Brain microvascular endothelial cell (primary cell): ENCODE measurements around the gene NDC1.

Source experiments
- DNase-seq: peaks from one replicate; pipeline ENCODE4 v3.0.0-alpha.2; 2020
- H3K27ac ChIP-seq: fragments of 250-450 bp; sonication (Bioruptor Pico); 2 replicates; pipeline ENCODE4 v1.5.1; 2020; ENCODE audit warnings: mild to moderate bottlenecking, moderate library complexity
- H3K27me3 ChIP-seq: fragments of 250-450 bp; sonication (Bioruptor Pico); replicated peaks from 2 replicates; pipeline ENCODE4 v1.5.1; 2020; ENCODE audit warnings: mild to moderate bottlenecking
- H3K36me3 ChIP-seq: fragments of 250-450 bp; sonication (Bioruptor Pico); replicated peaks from 2 replicates; pipeline ENCODE4 v1.5.1; 2020; ENCODE audit warnings: mild to moderate bottlenecking
- H3K4me3 ChIP-seq: 2 replicates; pipeline ENCODE4 v1.5.1; 2011; ENCODE audit warnings: low read depth, mild to moderate bottlenecking, control low read depth, low read length, moderate library complexity
- CTCF ChIP-seq: IDR thresholded peaks from 2 replicates; pipeline ENCODE4 v1.5.1; 2011; ENCODE audit warnings: low read depth, mild to moderate bottlenecking, moderate library complexity, low read length, control low read depth, inconsistent platforms; ENCODE audit errors: missing control alignments
- in situ Hi-C: cut with HindIII; loops from 2 replicates; pipeline ENCODE4 v1.10.0; 2017; ENCODE audit warnings: low sequenced_read_pairs, low pct_ligation_motif_present

Gene NDC1

GRCh38 chr1:53755874-53756273, 82.2 kb downstream of the NDC1 start:
- H3K27ac ChIP-seq, result no peak overlapping the region
- no peak for DNase-seq
- no peak overlapping the region for H3K4me3 ChIP-seq
- H3K27me3 ChIP-seq, result no peaks in the 10 kb centered on the region
- in situ Hi-C loops, result no loop called here
- no peak for TF ChIP-seq CTCF
- no peaks in the 10 kb centered on the region for H3K36me3 ChIP-seq

GRCh38 chr1:53754484-53755312, 83.4 kb downstream of the NDC1 start:
- Histone ChIP-seq H3K27me3 (no peaks in the 10 kb centered on the region), H3K27ac (no peak overlapping the region), H3K36me3 (no peaks in the 10 kb centered on the region), H3K4me3 (no peak overlapping the region)
- peak; percentile 85 for TF ChIP-seq CTCF
- DNase-seq, result peak; percentile 57
- in situ Hi-C loops, result no loop called here

- H3K27ac ChIP-seq, result no peak overlapping the region
- in situ Hi-C loops, result no loop called here
- no peak for DNase-seq
- H3K27me3 ChIP-seq, result no peaks in the 10 kb centered on the region
- no peak for TF ChIP-seq CTCF
- no peak overlapping the region for H3K4me3 ChIP-seq
- no peaks in the 10 kb centered on the region for H3K36me3 ChIP-seq
These were observed 85.8 kb downstream of the NDC1 start for GRCh38 chr1:53752281-53752680.

- in situ Hi-C loops, result no loop called here
These were observed 90.3 kb downstream of the NDC1 start for GRCh38 chr1:53747841-53748240.

DNA sequence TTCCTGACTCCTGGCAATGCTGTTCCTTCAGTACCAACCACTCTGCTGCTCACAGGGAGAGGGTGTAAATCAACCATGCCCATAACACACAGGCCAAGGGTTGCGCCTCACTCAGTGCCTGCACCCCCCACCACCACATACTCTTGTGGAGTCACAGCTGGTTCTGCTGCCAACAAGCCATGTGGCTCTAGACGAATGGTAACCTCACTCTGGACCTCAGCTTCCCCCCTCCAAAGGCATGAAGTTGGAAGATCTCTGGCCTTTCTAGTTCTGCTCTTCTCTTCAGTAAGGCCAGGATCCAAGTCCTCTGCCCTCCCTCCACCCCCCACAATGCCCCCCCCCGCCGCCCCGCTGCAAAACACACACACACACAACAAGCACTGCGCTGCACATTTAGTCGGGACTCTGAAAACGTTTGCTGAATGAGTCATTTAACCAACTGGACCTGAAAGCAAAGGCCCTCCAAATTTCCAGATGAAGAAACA, 97.4 kb downstream of the NDC1 start:
- no peak for TF ChIP-seq CTCF
- DNase-seq, result peak; percentile 77

More at GRCh38 chr1:53747841-53748240, 90.3 kb downstream of the NDC1 start:
- no peak overlapping the region for H3K4me3 ChIP-seq
- H3K36me3 ChIP-seq, result no peaks in the 10 kb centered on the region
- no peak for DNase-seq
- no peak for TF ChIP-seq CTCF
- no peaks in the 10 kb centered on the region for H3K27me3 ChIP-seq
- no peak overlapping the region for H3K27ac ChIP-seq

More for the DNA sequence above, 97.4 kb downstream of the NDC1 start:
- in situ Hi-C loops, result no loop called here
- Histone ChIP-seq H3K27me3 (no peaks in the 10 kb centered on the region), H3K27ac (peak overlapping the region; percentile 66), H3K4me3 (no peak overlapping the region), H3K36me3 (no peaks in the 10 kb centered on the region)
